ENCODE data around the gene DBI. TPM values are rescaled to one million over a fixed set of nuclear protein-coding genes. Genes with fewer than 3 reads are reported as not detected.

The DBI gene
- polyA plus RNA-seq, 1 of the 3 experiments (the other 2 are of a cell fraction) = 150 TPM

DNA sequence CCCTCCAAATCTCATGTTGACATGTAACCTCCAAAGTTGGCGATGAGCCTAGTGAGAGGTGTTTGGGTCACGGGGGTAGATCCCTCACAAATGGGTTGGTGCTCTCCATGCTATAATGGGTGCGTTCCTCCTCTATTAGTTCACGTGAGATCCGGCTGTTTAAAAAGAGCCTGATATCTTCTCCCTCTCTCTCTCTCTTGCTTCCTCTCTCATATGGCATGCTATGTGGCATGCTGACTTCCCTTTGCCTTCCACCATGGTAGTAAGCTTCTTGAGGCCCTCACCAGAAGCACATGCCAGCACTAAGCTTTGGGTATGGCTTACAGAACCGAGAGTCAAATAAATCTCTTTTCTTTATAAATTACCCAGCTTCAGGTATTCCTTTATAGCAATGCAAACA, 39.3 kb upstream of the DBI start (continued):
- TF ChIP-seq, protein P1, sequence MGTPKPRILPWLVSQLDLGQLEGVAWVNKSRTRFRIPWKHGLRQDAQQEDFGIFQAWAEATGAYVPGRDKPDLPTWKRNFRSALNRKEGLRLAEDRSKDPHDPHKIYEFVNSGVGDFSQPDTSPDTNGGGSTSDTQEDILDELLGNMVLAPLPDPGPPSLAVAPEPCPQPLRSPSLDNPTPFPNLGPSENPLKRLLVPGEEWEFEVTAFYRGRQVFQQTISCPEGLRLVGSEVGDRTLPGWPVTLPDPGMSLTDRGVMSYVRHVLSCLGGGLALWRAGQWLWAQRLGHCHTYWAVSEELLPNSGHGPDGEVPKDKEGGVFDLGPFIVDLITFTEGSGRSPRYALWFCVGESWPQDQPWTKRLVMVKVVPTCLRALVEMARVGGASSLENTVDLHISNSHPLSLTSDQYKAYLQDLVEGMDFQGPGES (IDR thresholded peaks at IDR 0.05; ENCODE audit: low read depth, low read length) = no peak
- no peak for TF ChIP-seq RCOR1 (IDR thresholded peaks at IDR 0.05; ENCODE audit: low read length)
- TF ChIP-seq EP300 (IDR thresholded peaks at IDR 0.05; ENCODE audit: borderline replicate concordance in 1 of 2, low read depth in 1 of 2, low read length in 1 of 2) = no peak
- TF ChIP-seq FOXJ3 (CRISPR knock-in tag; IDR thresholded peaks at IDR 0.05) = no peak
- no peak for TF ChIP-seq TEAD4 (IDR thresholded peaks at IDR 0.05; ENCODE audit: borderline replicate concordance, insufficient read depth)
- no peak for TF ChIP-seq ELF1 (IDR thresholded peaks at IDR 0.05)
- TF ChIP-seq TCF12 (IDR thresholded peaks at IDR 0.05) = no peak
- TF ChIP-seq CHD2 (IDR thresholded peaks at IDR 0.05; ENCODE audit: low read length, partially characterized antibody) = no peak
- TF ChIP-seq, protein P2, sequence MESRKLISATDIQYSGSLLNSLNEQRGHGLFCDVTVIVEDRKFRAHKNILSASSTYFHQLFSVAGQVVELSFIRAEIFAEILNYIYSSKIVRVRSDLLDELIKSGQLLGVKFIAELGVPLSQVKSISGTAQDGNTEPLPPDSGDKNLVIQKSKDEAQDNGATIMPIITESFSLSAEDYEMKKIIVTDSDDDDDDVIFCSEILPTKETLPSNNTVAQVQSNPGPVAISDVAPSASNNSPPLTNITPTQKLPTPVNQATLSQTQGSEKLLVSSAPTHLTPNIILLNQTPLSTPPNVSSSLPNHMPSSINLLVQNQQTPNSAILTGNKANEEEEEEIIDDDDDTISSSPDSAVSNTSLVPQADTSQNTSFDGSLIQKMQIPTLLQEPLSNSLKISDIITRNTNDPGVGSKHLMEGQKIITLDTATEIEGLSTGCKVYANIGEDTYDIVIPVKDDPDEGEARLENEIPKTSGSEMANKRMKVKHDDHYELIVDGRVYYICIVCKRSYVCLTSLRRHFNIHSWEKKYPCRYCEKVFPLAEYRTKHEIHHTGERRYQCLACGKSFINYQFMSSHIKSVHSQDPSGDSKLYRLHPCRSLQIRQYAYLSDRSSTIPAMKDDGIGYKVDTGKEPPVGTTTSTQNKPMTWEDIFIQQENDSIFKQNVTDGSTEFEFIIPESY (IDR thresholded peaks at IDR 0.05; ENCODE audit: borderline replicate concordance, low read depth) = no peak

GRCh38 chr2:119332953-119333352, 33.8 kb upstream of the DBI start:
- no peaks in the 10 kb centered on the region for H3K9me3 ChIP-seq
- H2AFZ ChIP-seq (ENCODE audit: low read depth) = no peak overlapping the region
- H3K4me2 ChIP-seq = no peak overlapping the region
- WGBS (ENCODE audit: low lambda C conversion rate) = 94% methylated on average over 6 of the region's 6 CpGs
- H3F3A ChIP-seq (replicated peaks; ENCODE audit: insufficient read depth) = no peaks in the 10 kb centered on the region
- no peak overlapping the region for H3K9ac ChIP-seq
- no peak for DNase-seq
- TF ChIP-seq EP300 (IDR thresholded peaks at IDR 0.05; ENCODE audit: borderline replicate concordance in 1 of 2, low read depth in 1 of 2, low read length in 1 of 2) = no peak
- no peak for TF ChIP-seq RCOR1 (IDR thresholded peaks at IDR 0.05; ENCODE audit: low read length)
- no peak for TF ChIP-seq FOXJ3 (CRISPR knock-in tag; IDR thresholded peaks at IDR 0.05)
- TF ChIP-seq RAD21 (IDR thresholded peaks at IDR 0.05; ENCODE audit: low read length) = no peak
- TF ChIP-seq SMC3 (IDR thresholded peaks at IDR 0.05; ENCODE audit: low read depth, low read length) = no peak
- TF ChIP-seq PBX3 (IDR thresholded peaks at IDR 0.05) = no peak
- no peak for TF ChIP-seq SIN3A (IDR thresholded peaks at IDR 0.05; ENCODE audit: borderline replicate concordance, low read depth, low read length)
- TF ChIP-seq TAF1 (IDR thresholded peaks at IDR 0.05; ENCODE audit: borderline replicate concordance, low read depth, low read length) = no peak
- no peak for TF ChIP-seq GATA2 (CRISPR knock-in tag; IDR thresholded peaks at IDR 0.05)
- TF ChIP-seq ELF1 (IDR thresholded peaks at IDR 0.05) = no peak
- TF ChIP-seq, protein P1 (IDR thresholded peaks at IDR 0.05; ENCODE audit: low read depth, low read length) = no peak
- no peak for TF ChIP-seq JUND (IDR thresholded peaks at IDR 0.05)
- TF ChIP-seq GABPA (IDR thresholded peaks at IDR 0.05; ENCODE audit: low read depth) = no peak
- TF ChIP-seq NFIC (IDR thresholded peaks at IDR 0.05; ENCODE audit: borderline replicate concordance) = no peak
- no peak for TF ChIP-seq MEF2A (IDR thresholded peaks at IDR 0.05; ENCODE audit: borderline replicate concordance, low read depth)
- no peak for TF ChIP-seq TEAD4 (IDR thresholded peaks at IDR 0.05; ENCODE audit: borderline replicate concordance, insufficient read depth)
- no peak for TF ChIP-seq YY1 (IDR thresholded peaks at IDR 0.05; ENCODE audit: low read depth)
- TF ChIP-seq EZH2phosphoT487 (IDR thresholded peaks at IDR 0.05; ENCODE audit: borderline replicate concordance, low read depth) = no peak
- H3K4me1 ChIP-seq (ENCODE audit: control insufficient read depth in 1 of 2, insufficient read depth in 2 of 2, low read depth in 1 of 2, low read length in 1 of 2) = no peaks in the 10 kb centered on the region
- no peaks in the 10 kb centered on the region for H3K27me3 ChIP-seq (ENCODE audit: insufficient read depth)
- CTCF ChIA-PET = no interaction called here
- H3K4me3 ChIP-seq (ENCODE audit: low read depth in 2 of 2, low read length in 1 of 2) = no peak overlapping the region
- POLR2A ChIA-PET = no interaction called here
- H3K79me2 ChIP-seq (ENCODE audit: insufficient read depth) = no peaks in the 10 kb centered on the region
- no peaks in the 10 kb centered on the region; the same call in 1 of the 2 replicates for H3K9me2 ChIP-seq
- H3K27ac ChIP-seq (ENCODE audit: low read depth in 2 of 2, low read length in 1 of 2) = no peak overlapping the region
- no peaks in the 10 kb centered on the region for H4K20me1 ChIP-seq (ENCODE audit: insufficient read depth)
- no peaks in the 10 kb centered on the region for H3K36me3 ChIP-seq (replicated peaks in 1 of 2; ENCODE audit: control insufficient read depth in 1 of 2, insufficient read depth in 2 of 2, low read length in 1 of 2)

Measured in SK-N-SH (cell line).